Neutrophil (primary cell): ENCODE data around the gene MRGPRF.

Experiments
- H3K27ac ChIP-seq: fragments of 200-600 bp; sonication (generic); 2 replicates; pipeline ENCODE4 v1.5.1; 2016; ENCODE audit warnings: mild to moderate bottlenecking, moderate library complexity
- H3K27me3 ChIP-seq: fragments of 200-600 bp; sonication (generic); 2 replicates; pipeline ENCODE4 v1.6.0; 2016; ENCODE audit warnings: mild to moderate bottlenecking
- H3K36me3 ChIP-seq: fragments of 200-600 bp; sonication (generic); 2 replicates; pipeline ENCODE4 v1.5.1; 2017
- H3K4me1 ChIP-seq, 2 experiments: fragments of 200-600 bp in 1 of 2; sonication (generic) in 1 of 2; 1 replicate in 1 of 2; 2 replicates in 1 of 2; pipeline versions ENCODE4 v1.5.1 to v1.6.1; 2013 to 2016; ENCODE audit warnings: low read depth in 1 of 2, low read length in 1 of 2, mild to moderate bottlenecking in 1 of 2, moderate library complexity in 1 of 2; ENCODE audit not compliant: control insufficient read depth in 1 of 2, insufficient read depth in 1 of 2
- H3K4me3 ChIP-seq, 2 experiments: fragments of 200-600 bp in 1 of 2; sonication (generic) in 1 of 2; 1 replicate in 1 of 2; 2 replicates in 1 of 2; pipeline ENCODE4 v1.5.1; 2013 to 2016; ENCODE audit warnings: low read depth in 1 of 2, low read length in 1 of 2, mild to moderate bottlenecking in 1 of 2, moderate library complexity in 1 of 2
- H3K9me3 ChIP-seq: fragments of 200-600 bp; sonication (generic); 2 replicates; pipeline ENCODE4 v1.5.1; 2016
- CTCF ChIP-seq: fragments of 200-600 bp; sonication (generic); IDR thresholded peaks from 2 replicates; pipeline ENCODE4 v1.5.1; 2016; ENCODE audit warnings: antibody characterized with exemption

MRGPRF gene

DNA sequence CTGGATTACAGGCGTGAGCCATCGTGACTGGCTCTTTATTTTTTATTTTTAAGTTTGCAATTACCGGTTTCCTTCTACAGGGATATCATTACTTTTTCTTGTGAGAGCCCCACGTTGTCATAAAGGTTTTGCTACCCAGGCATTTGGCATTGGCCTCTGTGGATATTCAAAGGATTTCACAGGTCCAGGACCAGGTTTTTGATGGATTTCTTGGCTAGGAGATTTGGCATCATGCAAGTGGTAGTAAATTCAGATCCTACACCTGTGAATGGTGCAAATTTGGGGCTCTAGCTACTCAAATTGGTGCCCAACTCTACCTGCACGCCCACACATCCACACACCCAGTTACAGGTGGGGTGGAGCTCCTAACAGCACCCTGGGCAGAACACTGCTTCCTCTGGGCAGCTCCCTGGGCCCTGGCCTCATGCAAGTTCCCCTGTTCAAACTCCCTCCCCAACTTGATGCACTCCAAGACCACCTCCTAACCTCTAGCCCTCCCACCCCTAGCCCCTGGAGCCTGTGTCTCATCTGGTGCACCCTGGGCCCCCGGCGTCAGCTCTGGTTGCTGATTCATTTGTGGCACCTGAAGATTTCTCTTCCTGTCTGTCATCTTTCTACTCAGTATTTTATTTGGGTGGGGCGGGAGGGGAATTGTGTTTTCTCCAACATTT is 23.0 kb downstream of the MRGPRF start:
- H3K4me3 ChIP-seq, result no peak overlapping the region
- TF ChIP-seq CTCF, result no peak
- H3K36me3 ChIP-seq, result no peaks in the 10 kb centered on the region
- H3K27me3 ChIP-seq, result peaks cover 77% of the 10 kb centered on the region
- H3K4me1 ChIP-seq, result no peaks in the 10 kb centered on the region
- no peaks in the 10 kb centered on the region for H3K9me3 ChIP-seq
- no peak overlapping the region for H3K27ac ChIP-seq

- no peak overlapping the region for H3K27ac ChIP-seq
- no peaks in the 10 kb centered on the region for H3K9me3 ChIP-seq
- H3K36me3 ChIP-seq, result no peaks in the 10 kb centered on the region
- H3K27me3 ChIP-seq, result peaks cover 74% of the 10 kb centered on the region
- TF ChIP-seq CTCF, result no peak
- H3K4me3 ChIP-seq, result no peak overlapping the region
- H3K4me1 ChIP-seq, result no peaks in the 10 kb centered on the region
Observed at GRCh38 chr11:68988491-68988890, 24.6 kb downstream of the MRGPRF start.

DNA sequence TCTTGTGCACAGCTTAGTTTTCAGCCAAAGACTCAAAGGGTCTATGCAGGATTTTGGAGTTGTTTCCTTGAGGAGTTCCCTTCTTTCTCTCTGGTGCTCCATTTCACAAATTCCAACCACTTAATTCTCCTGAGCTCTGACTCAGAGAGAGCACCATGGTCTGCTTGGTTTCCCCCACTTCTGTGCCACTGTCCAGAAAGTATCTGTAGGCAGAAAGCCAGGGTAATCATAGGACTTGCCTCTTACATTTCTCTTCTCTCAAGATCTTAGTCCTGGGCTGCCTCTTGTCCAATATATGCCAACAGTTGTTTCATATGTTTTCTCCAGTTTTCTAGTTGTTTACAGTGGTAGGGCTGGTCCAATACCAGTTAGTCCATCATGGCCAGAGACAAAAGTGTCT is 25.8 kb downstream of the MRGPRF start:
- H3K27me3 ChIP-seq, result peaks cover 74% of the 10 kb centered on the region
- no peaks in the 10 kb centered on the region for H3K9me3 ChIP-seq
- H3K4me3 ChIP-seq, result no peak overlapping the region
- no peaks in the 10 kb centered on the region for H3K4me1 ChIP-seq
- no peaks in the 10 kb centered on the region for H3K36me3 ChIP-seq
- TF ChIP-seq CTCF, result no peak
- H3K27ac ChIP-seq, result no peak overlapping the region

GRCh38 chr11:68983801-68984200 is 29.2 kb downstream of the MRGPRF start:
- TF ChIP-seq CTCF, result no peak
- no peak overlapping the region for H3K4me3 ChIP-seq
- no peak overlapping the region for H3K27ac ChIP-seq
- no peaks in the 10 kb centered on the region for H3K9me3 ChIP-seq
- H3K27me3 ChIP-seq, result peaks cover 65% of the 10 kb centered on the region
- H3K36me3 ChIP-seq, result no peaks in the 10 kb centered on the region
- no peaks in the 10 kb centered on the region for H3K4me1 ChIP-seq

GRCh38 chr11:68982134-68982533 is 30.9 kb downstream of the MRGPRF start:
- Histone ChIP-seq H3K27ac (no peak overlapping the region), H3K4me3 (no peak overlapping the region), H3K4me1 (no peaks in the 10 kb centered on the region), H3K27me3 (peaks cover 65% of the 10 kb centered on the region), H3K9me3 (no peaks in the 10 kb centered on the region), H3K36me3 (no peaks in the 10 kb centered on the region)
- TF ChIP-seq CTCF, result no peak

DNA sequence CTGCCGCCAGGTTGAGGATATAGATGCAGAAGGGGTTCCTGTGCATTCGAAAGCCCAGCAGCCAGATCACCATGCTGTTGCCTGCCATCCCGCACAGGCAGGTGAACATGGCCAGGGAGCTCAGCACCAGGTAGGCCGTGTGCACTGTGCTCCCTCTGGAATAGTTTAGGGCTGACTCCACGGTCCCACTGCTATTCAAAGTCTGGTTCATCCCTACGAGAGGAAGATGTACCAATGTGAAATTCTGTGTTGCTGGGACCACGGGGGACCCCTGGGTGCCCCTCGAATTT is 32.3 kb downstream of the MRGPRF start, which contains the start of gene MRGPRD:
MRGPRD (minus strand) TSS at position 211 of the 290 bp plus-strand sequence; CDS start at position 211, 0 bp downstream.
- no peak for TF ChIP-seq CTCF
- Histone ChIP-seq H3K36me3 (no peaks in the 10 kb centered on the region), H3K27ac (no peak within 1 kb of the TSS), H3K27me3 (peaks cover 63% of the 10 kb centered on the region), H3K4me3 (no peak within 1 kb of the TSS), H3K4me1 (no peaks in the 10 kb centered on the region), H3K9me3 (no peaks in the 10 kb centered on the region)
